GM18868 (cell line): ENCODE measurements around the gene RUNX1.

Experiments
- ATAC-seq: cut with Tn5 transposase; IDR thresholded peaks from one replicate; pipeline ENCODE4 v1.9.1; 2021; ENCODE audit warnings: mild to moderate bottlenecking, moderate library complexity; ENCODE audit not compliant: unreplicated experiment

Gene RUNX1

GRCh38 chr21:34907461-34908418, 141.4 kb downstream of the RUNX1 start:
- ATAC-seq, result no peak

- ATAC-seq, result no peak
Observed at GRCh38 chr21:34906401-34906800, 142.7 kb downstream of the RUNX1 start.

GRCh38 chr21:34905218-34905537, 143.9 kb downstream of the RUNX1 start:
- ATAC-seq, result no peak

GRCh38 chr21:34904526-34905217, 144.4 kb downstream of the RUNX1 start:
- no peak for ATAC-seq

GRCh38 chr21:34900376-34900775, 148.7 kb downstream of the RUNX1 start:
- ATAC-seq, result no peak

- ATAC-seq, result no peak
Observed at GRCh38 chr21:34899760-34900159, 149.3 kb downstream of the RUNX1 start.

GRCh38 chr21:34899302-34899701, 149.8 kb downstream of the RUNX1 start:
- no peak for ATAC-seq

- no peak for ATAC-seq
Observed at GRCh38 chr21:34897828-34898227, 151.3 kb downstream of the RUNX1 start.

- no peak for ATAC-seq
Observed at GRCh38 chr21:34894401-34894800, 154.7 kb downstream of the RUNX1 start.

- no peak for ATAC-seq
Observed at GRCh38 chr21:34892209-34892608, 156.9 kb downstream of the RUNX1 start.

GRCh38 chr21:34891613-34891943, 157.5 kb downstream of the RUNX1 start:
- ATAC-seq, result no peak

GRCh38 chr21:34890724-34891612, 158.1 kb downstream of the RUNX1 start:
- ATAC-seq, result no peak

- ATAC-seq, result no peak
Observed at GRCh38 chr21:34890470-34890723, 158.7 kb downstream of the RUNX1 start.

GRCh38 chr21:34889676-34890469, 159.2 kb downstream of the RUNX1 start:
- peak; percentile 46 for ATAC-seq

GRCh38 chr21:34889320-34889675, 159.8 kb downstream of the RUNX1 start:
- peak; percentile 8 for ATAC-seq

- ATAC-seq, result peak; percentile 49
Observed at GRCh38 chr21:34888569-34889319, 160.4 kb downstream of the RUNX1 start.

- peak; percentile 38 for ATAC-seq
Observed at GRCh38 chr21:34887725-34888568, 161.2 kb downstream of the RUNX1 start.

- ATAC-seq, result no peak
Observed at GRCh38 chr21:34887105-34887442, 162.0 kb downstream of the RUNX1 start.
